NOMO-1 treated with dmso at 0.1 percent for 144 hours (cell line): ENCODE results near the gene CDC42EP5.

Experiments
- DNase-seq: peaks from one replicate; lab custom pipeline; 2025; ENCODE audit not compliant: unreplicated experiment; lab: John Stamatoyannopoulos, UW

The CDC42EP5 gene

DNA sequence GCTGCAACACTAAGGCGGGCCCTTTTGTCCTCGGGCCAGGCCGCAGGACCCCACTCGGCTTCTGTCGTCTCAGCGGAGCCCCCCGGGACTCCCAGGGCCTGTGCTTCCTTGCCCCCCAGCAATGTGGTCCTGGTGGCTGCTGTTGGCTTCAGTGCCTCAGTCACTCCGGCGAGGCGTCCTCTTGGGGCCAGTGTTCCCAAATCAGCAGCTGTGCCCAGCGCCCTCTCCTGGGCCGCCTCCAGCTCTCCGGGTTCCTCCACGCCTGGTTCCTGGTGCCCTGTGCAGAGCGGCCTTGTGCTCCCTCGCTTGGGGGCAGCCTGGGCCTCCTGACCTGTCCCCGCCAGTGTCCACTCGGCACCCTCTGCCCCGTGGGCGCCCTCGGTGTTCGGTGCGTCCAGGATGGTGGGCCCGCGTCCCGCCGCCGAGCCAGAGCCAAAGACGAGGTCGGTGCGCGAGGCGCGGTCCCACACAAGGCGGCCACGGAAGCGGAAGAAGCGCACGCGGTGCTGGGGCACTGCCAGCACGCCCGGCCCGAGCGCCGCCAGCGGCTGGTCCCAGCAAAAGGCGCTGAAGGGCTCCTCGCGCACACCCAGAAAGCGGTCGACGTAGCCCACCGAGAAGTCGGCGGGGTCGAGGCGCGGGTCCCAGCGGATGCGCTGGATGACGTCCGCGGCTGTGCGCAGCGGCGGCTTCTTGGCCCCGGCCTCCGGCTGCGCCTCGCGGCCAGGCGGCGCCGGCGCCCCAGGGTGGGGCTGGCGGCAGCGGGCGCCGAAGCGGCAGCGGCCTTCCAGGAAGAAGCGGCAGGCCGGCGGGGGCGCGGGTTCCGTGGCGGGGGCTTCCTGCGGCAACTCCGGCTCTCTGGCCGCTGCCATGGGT, 10.2 kb downstream of the CDC42EP5 start:
- peak; percentile 67 for DNase-seq

DNA sequence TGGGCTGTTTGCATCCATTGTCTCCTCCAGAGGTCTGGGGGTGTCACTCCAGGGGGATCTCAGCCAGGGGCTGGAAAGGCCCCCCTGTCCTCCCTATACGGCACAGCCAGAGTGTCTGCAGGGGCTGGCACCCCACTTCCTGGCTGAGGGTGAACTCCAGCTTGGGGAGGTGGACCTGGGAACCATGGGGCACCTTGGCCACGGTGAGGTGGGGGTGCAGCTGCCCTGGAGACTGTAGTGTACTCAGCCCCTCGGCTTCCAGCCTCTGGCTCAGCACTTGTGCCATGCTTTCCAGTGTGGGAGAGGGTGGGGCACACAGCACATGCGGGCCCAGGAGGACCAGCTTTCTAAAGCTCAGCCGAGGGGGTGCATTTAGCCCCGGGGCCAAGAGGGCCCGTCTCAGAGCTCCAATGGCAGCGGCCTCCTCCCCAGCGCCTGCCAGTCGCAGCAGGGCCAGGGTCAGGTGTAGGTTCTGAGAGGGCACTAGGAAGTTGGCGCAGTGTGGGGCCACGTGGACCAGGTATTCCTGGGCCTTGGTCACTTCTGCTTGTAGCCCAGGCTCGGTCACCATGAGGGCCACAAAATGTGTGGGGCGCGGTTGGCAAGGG, 10.9 kb downstream of the CDC42EP5 start:
- DNase-seq, result no peak

DNA sequence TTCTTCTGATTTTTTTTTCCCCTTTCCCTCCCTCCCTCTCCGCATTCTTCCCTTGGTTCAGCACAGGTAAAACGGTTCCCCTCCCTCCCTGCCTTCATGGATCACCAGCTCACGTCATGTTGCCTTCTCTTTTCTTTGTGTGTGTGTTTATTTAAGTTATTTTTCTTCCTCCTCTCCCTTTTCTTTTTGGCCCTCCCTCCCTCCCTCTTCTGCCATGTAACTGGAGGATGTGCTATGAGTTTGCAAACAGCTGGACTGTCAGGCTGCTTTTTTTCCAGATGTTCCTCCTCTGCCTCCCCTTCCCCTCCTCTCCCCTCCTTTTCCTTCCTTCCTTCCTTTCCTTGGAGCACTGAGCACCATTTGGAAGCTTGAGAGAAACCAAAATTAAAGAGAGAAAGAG, 11.5 kb downstream of the CDC42EP5 start:
- no peak for DNase-seq

DNA sequence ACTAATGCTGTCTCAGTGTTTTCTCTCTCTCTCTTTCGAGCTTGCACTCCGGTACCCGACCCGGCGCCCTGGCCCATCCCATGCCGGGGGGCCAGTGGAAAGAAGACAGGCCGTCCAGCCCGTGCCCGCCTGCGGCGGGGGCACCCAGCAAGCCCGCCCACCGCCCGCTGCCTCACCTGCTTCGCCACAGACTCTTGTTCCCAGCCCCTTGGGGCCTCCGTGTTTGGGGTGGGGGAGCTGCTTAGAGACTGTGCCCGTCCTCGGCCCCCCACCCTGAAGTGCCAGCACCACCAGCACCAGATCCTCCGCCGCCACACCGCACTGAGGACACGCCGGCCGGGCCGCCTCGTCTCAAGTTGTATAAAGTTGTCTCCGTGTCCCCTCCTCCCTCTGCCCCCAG, 11.9 kb downstream of the CDC42EP5 start:
- DNase-seq, result no peak

DNA sequence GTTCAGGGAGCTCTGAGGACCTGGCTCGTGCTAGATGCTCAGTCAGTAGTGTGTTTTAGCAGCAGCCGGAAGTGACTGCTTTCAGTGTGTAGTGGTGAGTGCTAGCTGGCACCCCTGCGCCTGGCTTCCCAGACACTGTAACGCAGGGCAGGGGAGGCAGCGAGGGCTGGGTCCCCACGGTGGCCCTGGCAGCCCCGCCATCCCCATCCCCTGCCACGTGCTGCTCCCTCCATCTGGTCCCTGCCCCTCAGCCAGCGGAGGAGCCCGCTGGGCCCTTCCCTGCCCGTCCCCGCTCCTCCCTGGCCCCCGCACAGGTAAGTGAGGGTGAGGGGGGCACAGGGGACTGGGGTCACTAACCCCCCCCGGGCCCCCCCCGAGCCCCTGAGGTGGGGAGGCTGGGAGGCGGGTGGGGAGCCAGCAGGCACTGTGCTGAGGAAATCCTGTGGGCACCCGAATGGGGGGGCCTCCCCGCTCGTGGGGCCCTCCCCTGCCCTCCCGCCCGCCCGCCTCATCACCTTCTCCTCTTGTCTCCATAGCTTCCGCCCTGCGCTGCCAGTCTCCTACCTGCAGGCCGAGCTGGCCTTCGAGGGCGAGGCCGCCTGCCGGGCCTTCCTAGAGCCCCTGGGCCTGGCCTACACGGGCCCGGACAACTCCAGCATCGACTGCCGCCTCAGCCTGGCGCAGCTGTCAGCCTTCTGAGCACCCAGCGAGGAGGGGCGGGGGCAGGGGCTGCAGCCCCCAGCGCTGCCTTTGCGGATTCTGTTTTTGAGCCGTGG, 12.7 kb downstream of the CDC42EP5 start:
- DNase-seq, result no peak

DNA sequence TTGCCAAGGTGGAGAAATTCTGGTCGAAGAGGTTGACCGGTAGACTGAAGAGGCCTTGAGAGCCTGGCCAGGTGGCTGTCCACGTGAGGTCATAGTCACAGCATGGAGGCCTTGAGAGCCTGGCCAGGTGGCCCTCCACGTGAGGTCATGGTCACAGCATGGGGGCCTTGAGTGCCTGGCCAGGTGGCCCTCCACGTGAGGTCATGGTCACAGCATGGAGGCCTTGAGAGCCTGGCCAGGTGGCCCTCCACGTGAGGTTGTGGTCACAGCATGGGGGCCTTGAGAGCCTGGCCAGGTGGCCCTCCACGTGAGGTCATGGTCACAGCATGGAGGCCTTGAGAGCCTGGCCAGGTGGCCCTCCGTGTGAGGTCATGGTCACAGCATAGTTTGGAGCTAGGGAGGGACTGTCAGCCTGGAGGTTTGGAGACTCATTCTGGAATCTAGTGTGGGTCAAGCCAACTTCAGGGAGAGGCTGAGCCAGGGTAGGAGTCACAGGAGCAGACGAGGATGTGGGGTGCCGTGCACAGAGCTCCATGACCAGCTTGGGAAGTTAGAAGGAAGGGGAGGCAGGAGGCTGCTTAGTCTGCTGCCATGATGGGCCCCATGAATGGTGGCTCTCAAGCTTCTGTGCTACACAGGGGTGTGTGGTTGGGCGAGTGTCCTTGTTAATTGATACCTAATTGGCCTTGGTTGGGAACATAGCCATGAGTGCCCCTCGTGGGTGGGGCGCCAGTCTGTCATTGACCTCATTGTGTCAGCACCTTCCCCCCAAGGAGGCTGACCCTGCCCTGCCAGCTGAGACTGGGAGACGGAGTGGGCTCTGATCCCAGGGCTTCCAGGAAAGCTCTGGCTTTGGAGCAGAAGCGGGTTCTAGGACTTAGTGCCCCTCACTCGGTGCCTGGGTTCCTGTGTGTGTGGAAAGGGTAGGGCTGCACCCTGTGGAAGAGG, 13.5 kb downstream of the CDC42EP5 start:
- DNase-seq, result no peak

DNA sequence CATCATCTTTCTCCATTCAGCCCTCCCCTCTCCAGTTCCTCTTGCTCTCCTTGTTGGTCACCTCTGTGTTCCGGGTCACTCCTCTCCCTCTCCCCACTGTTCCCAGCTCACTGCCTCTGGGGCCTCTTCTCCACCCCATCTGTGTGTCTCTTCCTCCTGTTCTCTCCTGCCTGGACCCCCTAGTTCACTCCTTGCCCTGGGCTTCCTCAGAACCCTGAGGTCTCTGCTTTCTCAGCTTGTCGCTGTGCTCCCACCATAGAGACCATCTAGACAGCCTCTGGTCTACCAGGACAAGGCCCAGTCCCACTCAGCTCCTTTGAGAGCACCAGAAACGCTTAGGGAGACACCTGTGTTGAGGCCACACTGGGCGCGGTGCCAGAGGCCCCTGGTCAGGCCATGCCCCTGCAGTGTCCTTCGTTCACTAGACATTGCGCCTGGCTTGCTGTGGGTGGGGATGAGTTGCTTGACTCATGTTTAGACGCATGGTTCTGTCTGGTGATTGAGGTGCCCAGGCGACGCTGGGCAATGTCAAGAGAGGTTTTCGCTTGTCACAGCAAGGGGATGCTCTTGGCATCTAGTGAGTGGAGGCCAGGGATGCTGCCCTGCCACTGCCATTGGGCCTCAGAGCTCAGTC, 14.3 kb downstream of the CDC42EP5 start:
- no peak for DNase-seq

DNA sequence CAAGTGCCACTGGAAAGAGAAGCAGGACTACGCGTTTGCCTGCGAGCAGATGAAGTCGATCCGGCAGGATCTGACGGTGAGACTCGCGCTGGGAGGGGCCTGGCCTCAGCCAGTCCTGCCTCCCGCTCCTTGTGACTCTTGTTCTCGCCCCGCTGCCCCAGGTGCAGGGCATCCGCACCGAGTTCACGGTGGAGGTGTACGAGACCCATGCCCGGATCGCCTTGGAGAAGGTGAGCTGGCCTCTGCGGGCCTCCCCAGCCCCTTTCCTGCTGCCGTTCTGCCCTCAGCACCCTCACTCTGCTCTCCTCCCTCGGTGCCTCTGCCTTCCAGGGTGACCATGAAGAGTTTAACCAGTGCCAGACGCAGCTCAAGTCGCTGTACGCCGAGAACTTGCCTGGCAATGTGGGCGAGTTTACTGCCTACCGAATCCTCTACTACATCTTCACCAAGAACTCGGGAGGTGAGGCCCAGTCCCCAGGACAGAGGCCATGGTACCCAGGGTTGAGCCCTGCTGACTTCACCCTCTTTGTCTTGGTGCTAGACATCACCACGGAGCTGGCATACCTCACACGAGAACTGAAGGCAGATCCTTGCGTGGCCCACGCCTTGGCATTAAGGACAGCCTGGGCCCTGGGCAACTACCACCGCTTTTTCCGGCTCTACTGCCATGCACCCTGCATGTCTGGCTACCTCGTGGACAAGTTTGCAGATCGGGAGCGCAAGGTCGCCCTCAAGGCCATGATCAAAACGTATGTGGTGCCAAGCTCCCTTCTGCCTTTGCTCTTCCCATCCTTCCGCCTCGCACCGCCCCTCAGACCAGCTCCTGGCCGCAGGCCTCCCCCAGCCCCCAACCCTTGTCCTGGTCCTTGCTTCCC, 15.1 kb downstream of the CDC42EP5 start:
- no peak for DNase-seq

DNA sequence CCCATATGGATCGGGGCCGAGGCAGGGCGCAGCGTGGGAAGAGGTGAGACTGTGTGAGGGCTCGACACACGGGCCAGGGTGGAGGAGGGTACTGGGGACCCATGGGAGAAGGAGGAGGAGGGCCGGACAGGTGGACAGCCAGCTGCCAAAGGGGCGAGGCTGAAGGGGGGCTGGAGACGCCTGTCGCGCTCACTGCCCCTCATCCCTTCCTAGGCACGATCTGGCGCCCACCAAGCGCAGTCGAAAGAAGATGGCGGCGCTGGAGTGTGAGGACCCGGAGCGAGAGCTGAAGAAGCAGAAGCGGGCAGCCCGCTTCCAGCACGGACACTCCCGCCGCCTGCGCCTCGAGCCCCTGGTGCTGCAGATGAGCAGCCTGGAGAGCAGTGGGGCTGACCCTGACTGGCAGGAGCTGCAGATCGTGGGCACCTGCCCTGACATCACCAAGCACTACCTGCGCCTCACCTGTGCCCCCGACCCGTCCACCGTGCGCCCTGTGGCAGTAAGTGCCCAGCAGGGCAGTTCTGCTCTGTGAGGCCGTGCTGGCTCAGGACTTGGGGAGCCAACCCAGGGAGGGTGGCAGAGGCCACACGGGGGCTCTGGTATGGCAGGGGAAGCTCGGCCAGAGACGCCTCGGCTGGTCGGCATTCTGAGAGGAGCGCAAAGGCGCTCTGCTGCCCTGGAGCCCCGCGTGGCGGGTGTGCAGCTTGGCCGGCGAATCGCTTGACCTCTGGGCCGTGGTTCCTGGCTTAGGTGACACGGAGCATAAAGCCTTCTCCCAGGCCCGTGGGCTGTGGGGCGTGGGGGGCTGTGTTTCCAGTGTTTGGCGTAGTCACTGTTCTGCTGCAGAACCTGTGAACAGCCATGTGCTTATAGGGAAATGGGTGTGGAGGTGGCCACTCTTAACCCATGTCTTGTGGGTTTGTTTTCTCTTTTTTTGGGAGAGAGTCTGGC, 16.4 kb downstream of the CDC42EP5 start:
- no peak for DNase-seq

DNA sequence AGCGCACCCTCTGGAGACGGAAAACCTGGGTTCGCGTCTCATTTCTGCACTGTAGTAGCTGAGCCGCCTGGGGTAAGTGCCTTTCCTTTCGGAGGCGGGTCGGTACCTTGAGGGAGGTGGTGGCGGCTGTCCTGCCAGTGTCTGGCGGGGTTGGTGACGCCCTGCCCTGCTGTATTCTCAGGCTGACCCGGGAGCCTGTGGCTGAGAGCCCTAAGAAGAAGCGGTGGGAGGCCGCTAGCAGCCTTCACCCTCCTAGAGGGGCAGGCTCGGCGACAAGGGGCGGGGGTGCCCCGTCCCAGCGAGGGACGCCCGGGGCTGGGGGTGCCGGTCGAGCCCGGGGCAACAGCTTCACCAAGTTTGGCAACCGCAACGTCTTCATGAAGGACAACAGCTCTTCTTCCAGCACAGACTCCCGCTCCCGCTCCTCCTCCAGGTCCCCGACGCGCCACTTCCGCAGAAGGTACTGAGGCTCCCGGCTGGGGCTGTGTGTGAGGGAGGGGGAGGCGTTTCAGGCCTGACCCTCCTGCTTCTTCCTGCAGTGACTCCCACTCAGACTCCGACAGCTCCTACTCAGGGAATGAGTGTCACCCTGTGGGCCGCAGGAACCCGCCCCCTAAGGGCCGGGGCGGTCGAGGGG, 17.2 kb downstream of the CDC42EP5 start:
- DNase-seq, result no peak

DNA sequence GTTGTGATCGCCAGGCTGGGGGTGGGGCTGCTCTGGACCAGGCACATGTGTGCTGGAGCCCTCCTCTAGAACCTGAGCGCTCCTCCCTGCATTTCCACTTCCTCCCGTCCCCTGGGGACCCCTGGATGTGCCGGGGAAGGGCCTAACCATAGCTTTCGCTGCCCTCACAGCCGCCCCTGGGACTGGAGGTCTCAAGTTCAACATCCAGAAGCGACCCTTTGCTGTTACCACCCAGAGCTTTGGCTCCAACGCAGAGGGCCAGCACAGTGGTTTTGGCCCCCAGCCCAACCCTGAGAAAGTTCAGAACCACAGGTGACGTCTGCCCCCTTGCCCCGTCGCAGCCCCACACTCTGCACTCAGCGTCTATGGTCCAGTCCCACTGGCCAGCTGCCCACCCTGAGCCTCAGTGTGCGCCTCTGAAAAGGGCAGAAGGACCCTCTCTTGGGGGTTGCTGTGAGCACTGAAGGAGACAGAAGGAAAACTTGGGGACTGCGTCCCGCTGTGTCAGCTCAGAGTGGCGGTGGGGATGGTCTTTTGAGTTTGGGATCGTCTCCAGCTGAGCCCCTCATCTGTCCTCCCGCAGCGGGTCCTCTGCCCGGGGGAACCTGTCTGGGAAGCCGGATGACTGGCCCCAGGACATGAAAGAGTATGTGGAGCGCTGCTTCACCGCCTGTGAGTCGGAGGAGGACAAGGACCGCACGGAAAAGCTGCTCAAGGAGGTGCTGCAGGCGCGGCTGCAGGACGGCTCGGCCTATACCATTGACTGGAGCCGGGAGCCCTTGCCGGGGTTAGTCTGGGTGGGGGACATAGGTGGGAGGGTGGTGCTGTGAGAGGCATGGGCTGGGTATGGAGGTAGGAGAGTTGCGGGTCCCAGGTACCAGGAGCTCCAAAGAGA, 18.1 kb downstream of the CDC42EP5 start:
- DNase-seq, result no peak

DNA sequence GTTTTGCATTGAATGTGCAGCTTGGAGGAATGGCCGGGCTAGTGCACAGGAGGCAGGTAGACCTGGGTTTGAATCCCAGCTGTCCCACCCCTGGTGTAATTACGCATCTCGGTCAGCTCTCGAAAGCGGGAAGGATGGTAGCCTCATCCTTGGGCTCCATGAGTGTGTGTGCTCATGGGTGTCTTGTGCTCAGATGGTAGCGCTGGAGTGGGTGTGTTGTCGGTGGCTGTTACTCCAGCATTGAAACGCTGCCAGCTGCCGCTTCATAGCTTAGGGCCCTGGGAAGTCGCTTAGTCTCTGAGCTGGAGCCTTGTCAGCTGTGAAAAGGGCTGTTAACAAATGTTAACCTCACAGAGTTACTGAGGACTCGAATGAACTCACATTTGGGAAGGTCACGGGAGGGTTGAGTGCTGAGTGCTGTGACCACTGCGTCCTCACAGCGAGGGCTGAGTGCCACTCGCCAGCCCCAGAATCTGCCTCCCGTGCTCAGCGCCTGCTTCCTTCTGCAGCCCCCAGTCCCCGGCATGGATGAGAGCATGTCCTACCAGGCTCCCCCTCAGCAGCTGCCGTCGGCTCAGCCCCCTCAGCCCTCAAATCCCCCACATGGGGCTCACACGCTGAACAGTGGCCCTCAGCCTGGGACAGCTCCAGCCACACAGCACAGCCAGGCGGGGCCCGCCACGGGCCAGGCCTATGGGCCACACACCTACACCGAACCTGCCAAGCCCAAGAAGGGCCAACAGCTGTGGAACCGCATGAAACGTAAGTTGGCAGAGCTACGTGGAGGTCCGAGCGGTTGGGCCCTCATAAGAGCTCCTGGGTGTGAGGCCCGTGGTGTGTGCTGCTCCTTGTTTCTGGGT, 18.9 kb downstream of the CDC42EP5 start:
- no peak for DNase-seq

DNA sequence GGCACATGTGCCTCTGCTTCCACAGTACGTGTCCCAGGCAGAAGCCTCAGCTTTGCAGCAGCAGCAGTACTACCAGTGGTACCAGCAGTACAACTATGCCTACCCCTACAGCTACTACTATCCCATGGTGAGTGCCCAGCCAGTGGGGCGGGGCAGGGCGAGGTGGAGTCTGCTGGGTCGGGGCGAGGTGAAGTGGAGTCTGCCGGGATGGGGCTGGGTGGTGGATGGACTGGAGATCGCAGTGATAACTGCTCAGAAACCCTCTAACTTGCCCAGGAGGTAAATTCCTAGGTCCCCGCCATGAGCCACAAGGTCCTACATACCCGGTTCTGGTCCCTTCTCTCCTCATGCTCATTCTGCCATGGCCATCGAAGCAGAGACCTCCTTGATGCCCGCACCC, 20.5 kb downstream of the CDC42EP5 start:
- no peak for DNase-seq

DNA sequence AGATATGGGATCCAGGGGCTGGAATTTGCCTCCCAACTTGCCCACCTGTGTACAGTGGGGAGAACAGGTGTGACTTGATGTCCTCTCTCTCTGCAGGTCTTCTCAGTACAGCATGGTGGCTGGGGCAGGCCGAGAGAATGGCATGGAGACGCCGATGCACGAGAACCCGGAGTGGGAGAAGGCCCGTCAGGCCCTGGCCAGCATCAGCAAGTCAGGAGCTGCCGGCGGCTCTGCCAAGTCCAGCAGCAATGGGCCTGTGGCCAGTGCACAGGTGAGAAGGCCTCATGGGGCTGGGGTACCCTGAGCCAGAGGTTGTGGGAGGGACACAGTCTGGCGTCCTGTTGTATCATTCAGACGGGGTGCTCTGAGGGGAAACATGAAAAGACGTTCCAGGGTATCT, 21.1 kb downstream of the CDC42EP5 start:
- DNase-seq, result no peak

DNA sequence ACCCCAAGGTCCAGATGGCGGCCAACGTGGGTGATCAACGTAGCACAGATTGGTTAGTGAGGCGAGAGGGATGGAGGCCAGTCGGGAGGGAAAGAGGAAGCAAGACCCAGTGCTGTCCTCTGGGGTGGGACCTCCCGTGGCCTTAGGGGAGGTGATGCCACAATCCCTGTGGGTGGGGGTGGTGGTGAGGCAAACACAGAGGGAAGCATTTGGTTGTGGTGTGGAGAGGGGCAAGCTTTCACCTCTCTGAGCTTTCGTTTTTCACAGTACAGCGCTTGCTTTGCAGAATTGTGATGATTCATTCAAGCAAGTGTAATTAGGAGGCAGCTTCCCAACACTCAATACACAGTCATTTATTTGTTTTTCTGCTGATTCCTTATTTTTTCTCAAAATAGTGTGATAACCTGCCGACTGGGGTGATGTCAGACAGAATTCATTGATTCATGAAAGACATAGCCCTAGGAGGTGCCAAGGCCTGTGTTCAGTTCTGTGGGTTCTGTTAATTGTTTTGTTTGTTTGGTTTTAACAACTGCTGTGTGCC, 21.7 kb downstream of the CDC42EP5 start:
- DNase-seq, result peak; percentile 23

DNA sequence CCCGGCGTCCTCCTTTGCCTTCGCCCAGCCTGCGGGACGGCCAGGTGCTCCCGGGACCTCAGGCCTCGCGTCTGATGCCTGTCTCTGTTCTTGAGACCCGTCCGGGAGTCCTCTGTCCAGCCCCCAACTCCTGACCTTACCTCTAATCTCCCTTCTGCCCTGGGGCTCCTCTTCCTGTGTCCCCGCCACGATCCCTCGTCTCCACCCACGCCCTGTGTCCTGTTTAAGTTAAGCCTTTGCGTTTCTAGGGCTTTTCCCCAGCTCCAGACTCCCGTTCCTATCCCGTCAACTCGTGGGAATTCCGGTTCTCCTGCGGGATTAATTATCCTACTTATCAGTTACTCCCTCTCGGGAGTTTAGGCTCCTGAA, 23.4 kb downstream of the CDC42EP5 start:
- no peak for DNase-seq
